GM19238 (cell line): Measurements from ENCODE around the gene CDH22.

Experiments
- DNase-seq: peaks from one replicate; pipeline ENCODE4 v3.0.0; 2011; ENCODE audit warnings: low spot score; ENCODE audit not compliant: insufficient read length

CDH22 gene

GRCh38 chr20:46308258-46309157 is at the start of gene CDH22:
Gene CDH22, minus strand, starts transcription at chr20:46308498. Its CDS starts 57,204 bp downstream, at chr20:46251294.
- peak; percentile 59 for DNase-seq

GRCh38 chr20:46357030-46357514 is 48.8 kb upstream of the CDH22 start:
- no peak for DNase-seq

- DNase-seq, result no peak
These were observed 48.1 kb upstream of the CDH22 start for GRCh38 chr20:46356195-46357029.

GRCh38 chr20:46355778-46356177 is 47.5 kb upstream of the CDH22 start:
- no peak for DNase-seq

- DNase-seq, result no peak
These were observed 46.8 kb upstream of the CDH22 start for GRCh38 chr20:46354920-46355654.

GRCh38 chr20:46354207-46354555 is 45.9 kb upstream of the CDH22 start:
- no peak for DNase-seq

GRCh38 chr20:46353500-46354206 is 45.4 kb upstream of the CDH22 start:
- DNase-seq, result no peak

- DNase-seq, result no peak
These were observed 44.2 kb upstream of the CDH22 start for GRCh38 chr20:46352370-46352938.

- DNase-seq, result no peak
These were observed 43.2 kb upstream of the CDH22 start for GRCh38 chr20:46351357-46352058.

GRCh38 chr20:46350986-46351267 is 42.6 kb upstream of the CDH22 start:
- no peak for DNase-seq

GRCh38 chr20:46350201-46350985 is 42.1 kb upstream of the CDH22 start:
- peak; percentile 66 for DNase-seq

GRCh38 chr20:46349742-46350056 is 41.4 kb upstream of the CDH22 start:
- no peak for DNase-seq

GRCh38 chr20:46349035-46349741 is 40.9 kb upstream of the CDH22 start:
- no peak for DNase-seq

- DNase-seq, result no peak
These were observed 39.8 kb upstream of the CDH22 start for GRCh38 chr20:46347841-46348803.

GRCh38 chr20:46346770-46347169 is 38.5 kb upstream of the CDH22 start:
- DNase-seq, result no peak

- no peak for DNase-seq
These were observed 36.3 kb upstream of the CDH22 start for GRCh38 chr20:46344488-46345162.

GRCh38 chr20:46343975-46344357 is 35.7 kb upstream of the CDH22 start:
- DNase-seq, result no peak
